ACC112 (cell line): ENCODE results near the gene PDE4B.

Experiments
- H2AFZ ChIP-seq: fragments of 200-600 bp; sonication (generic); one replicate; pipeline ENCODE4 v1.6.0; 2017; ENCODE audit warnings: antibody characterized with exemption, low read length; ENCODE audit not compliant: unreplicated experiment
- H3K27ac ChIP-seq: fragments of 200-600 bp; sonication (generic); 2 replicates; pipeline ENCODE4 v1.5.1; 2014; ENCODE audit warnings: low read depth, mild to moderate bottlenecking, antibody characterized with exemption, low read length, moderate library complexity
- H3K27me3 ChIP-seq: fragments of 200-600 bp; sonication (generic); 2 replicates; pipeline ENCODE4 v1.6.1; 2014; ENCODE audit warnings: mild to moderate bottlenecking, antibody characterized with exemption, low read length, moderate library complexity, mixed read lengths; ENCODE audit not compliant: insufficient read depth
- H3K36me3 ChIP-seq: fragments of 200-600 bp; sonication (generic); 2 replicates; pipeline ENCODE4 v1.6.1; 2016; ENCODE audit warnings: mild to moderate bottlenecking, antibody characterized with exemption, low read length, moderate library complexity, mixed read lengths; ENCODE audit not compliant: insufficient read depth
- H3K4me1 ChIP-seq: fragments of 200-600 bp; sonication (generic); one replicate; pipeline ENCODE4 v1.6.1; 2016; ENCODE audit warnings: low read length, mixed read lengths; ENCODE audit not compliant: insufficient read depth, unreplicated experiment, control insufficient read depth
- H3K4me3 ChIP-seq: fragments of 200-600 bp; sonication (generic); 2 replicates; pipeline ENCODE4 v1.5.1; 2014; ENCODE audit warnings: mild to moderate bottlenecking, low read depth, low read length
- H3K79me2 ChIP-seq: fragments of 200-600 bp; sonication (generic); one replicate; pipeline ENCODE4 v1.6.0; 2016; ENCODE audit warnings: low read length; ENCODE audit not compliant: control insufficient read depth, unreplicated experiment, insufficient read depth

The PDE4B gene

GRCh38 chr1:66175581-66175980 lies 382.9 kb downstream of the PDE4B start:
- H3K27ac ChIP-seq: no peak overlapping the region
- H3K27me3 ChIP-seq: no peaks in the 10 kb centered on the region
- H3K4me1 ChIP-seq: no peaks in the 10 kb centered on the region
- H3K4me3 ChIP-seq: no peak overlapping the region
- no peaks in the 10 kb centered on the region for H3K79me2 ChIP-seq
- H3K36me3 ChIP-seq: no peaks in the 10 kb centered on the region
- no peak overlapping the region for H2AFZ ChIP-seq

DNA sequence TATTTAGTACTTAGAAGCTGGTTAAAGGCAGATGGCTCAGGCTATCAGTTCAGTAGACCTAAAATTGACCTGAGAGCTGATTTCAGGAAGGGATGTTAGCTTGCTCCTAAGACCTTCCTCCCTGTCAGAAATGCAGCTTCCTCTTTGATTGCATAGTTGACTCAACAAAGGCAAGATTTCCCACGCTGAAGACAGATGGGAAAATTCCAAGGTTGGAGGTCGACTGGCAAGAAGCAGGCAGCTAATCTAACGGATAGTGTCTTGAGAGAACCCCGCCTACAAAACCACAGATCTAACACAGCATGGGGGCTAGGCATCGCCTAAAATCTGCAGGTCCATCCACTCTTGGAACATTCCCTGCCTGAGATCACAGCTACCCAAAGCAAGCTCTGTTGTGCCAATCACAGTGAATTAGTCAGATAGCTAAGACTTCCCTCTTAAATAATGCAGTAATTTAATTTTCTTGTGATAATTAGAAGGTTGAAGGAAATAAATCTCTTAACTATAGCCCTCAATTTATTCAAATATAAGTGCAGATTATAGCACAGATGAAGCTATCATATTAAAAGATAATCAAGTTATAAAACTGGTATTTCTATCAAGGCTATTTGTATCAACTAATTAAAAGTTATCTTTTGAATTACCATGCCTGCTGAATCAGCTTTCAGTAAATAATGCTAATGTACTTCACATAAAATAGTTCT lies 383.5 kb downstream of the PDE4B start:
- H2AFZ ChIP-seq: no peak overlapping the region
- H3K27ac ChIP-seq: no peak overlapping the region
- no peaks in the 10 kb centered on the region for H3K4me1 ChIP-seq
- H3K79me2 ChIP-seq: no peaks in the 10 kb centered on the region
- no peak overlapping the region for H3K4me3 ChIP-seq
- no peaks in the 10 kb centered on the region for H3K27me3 ChIP-seq
- H3K36me3 ChIP-seq: no peaks in the 10 kb centered on the region

DNA sequence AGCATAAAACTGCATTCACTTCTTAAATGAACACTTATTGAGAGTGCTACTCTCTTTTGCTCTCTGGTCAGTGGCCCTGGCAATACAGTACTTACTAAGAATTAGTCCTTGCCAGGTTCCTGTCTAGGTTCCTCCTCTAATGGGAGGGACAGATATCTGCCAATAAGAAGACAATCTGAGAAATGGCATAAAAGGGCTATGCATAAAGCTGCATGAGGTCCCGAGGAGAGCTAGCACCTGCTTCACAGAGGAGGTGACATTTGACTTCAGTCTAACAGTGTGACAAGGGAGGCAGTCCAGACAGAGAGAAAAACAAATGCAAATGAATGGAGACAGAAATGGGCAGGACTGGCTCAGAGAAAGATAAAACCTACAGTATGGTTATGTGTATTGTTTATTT lies 384.1 kb downstream of the PDE4B start:
- no peaks in the 10 kb centered on the region for H3K27me3 ChIP-seq
- H3K27ac ChIP-seq: no peak overlapping the region
- no peaks in the 10 kb centered on the region for H3K4me1 ChIP-seq
- no peaks in the 10 kb centered on the region for H3K79me2 ChIP-seq
- no peak overlapping the region for H2AFZ ChIP-seq
- H3K4me3 ChIP-seq: no peak overlapping the region
- no peaks in the 10 kb centered on the region for H3K36me3 ChIP-seq

- Histone ChIP-seq H3K27ac (no peak overlapping the region), H3K4me1 (peaks cover 5% of the 10 kb centered on the region), H3K27me3 (no peaks in the 10 kb centered on the region), H3K36me3 (no peaks in the 10 kb centered on the region), H3K4me3 (no peak overlapping the region), H3K79me2 (no peaks in the 10 kb centered on the region), H2AFZ (no peak overlapping the region)
Measured at GRCh38 chr1:66177510-66177909, 384.8 kb downstream of the PDE4B start.

DNA sequence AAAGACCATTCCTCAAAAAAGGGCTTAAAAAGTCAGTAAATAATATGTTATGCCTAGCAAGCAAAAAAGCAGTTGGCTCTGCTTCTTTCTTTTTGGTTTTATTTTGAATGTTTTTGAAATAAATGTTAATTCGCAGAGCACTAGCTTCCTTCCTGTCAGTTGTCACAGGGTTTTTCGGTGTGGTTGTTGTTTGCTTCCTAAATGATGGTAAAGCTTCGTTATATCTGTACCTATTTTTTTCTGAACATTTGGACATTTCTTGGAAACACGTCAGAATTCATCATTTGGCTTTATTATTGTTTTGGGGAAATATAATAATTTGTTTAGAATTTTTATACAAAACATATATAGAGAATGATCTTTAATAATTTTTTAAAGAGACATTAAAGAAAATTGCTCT lies 389.3 kb downstream of the PDE4B start:
- Histone ChIP-seq H3K79me2 (no peaks in the 10 kb centered on the region), H3K36me3 (no peaks in the 10 kb centered on the region), H2AFZ (no peak overlapping the region), H3K4me3 (no peak overlapping the region), H3K4me1 (peaks cover 18% of the 10 kb centered on the region), H3K27me3 (no peaks in the 10 kb centered on the region), H3K27ac (0 out of 2 replicates have a peak overlapping the region, but pooled peaks have one; percentile 72)

- Histone ChIP-seq H3K79me2 (no peaks in the 10 kb centered on the region), H3K36me3 (no peaks in the 10 kb centered on the region), H3K4me3 (peak overlapping the region; percentile 17; the same call in 1 of the 2 replicates), H3K27ac (peak overlapping the region; percentile 72), H3K27me3 (no peaks in the 10 kb centered on the region), H2AFZ (no peak overlapping the region), H3K4me1 (peaks cover 18% of the 10 kb centered on the region)
Measured at GRCh38 chr1:66182551-66183178, 390.0 kb downstream of the PDE4B start.

- Histone ChIP-seq H3K36me3 (no peaks in the 10 kb centered on the region), H3K27me3 (no peaks in the 10 kb centered on the region), H3K79me2 (no peaks in the 10 kb centered on the region), H3K4me3 (peak overlapping the region; percentile 17; the same call in 1 of the 2 replicates), H2AFZ (no peak overlapping the region), H3K27ac (peak overlapping the region; percentile 72), H3K4me1 (peaks cover 18% of the 10 kb centered on the region)
Measured at GRCh38 chr1:66183400-66183799, 390.7 kb downstream of the PDE4B start.

DNA sequence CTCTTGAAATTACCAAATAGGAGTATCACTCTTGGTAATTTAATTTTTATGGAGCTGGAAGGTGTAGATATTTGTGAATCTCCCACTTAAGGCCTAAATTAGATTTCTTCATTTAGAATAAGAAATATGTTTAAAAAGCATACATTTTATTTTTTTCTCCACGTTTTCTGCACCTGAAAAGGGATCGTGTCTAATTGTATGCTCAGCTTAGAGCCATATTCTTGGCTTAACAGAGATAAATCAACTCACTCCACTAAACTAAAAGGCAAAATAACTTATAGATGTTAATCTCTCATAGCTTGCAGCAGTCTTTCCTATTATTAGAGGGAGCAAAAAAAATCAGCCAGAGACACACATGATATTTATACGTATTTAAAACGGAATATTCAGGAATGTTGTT lies 404.4 kb downstream of the PDE4B start:
- Histone ChIP-seq H3K79me2 (no peaks in the 10 kb centered on the region), H3K4me3 (no peak overlapping the region), H3K4me1 (no peaks in the 10 kb centered on the region), H3K27ac (no peak overlapping the region), H2AFZ (no peak overlapping the region), H3K27me3 (no peaks in the 10 kb centered on the region; the same call in 1 of the 2 replicates), H3K36me3 (no peaks in the 10 kb centered on the region)

DNA sequence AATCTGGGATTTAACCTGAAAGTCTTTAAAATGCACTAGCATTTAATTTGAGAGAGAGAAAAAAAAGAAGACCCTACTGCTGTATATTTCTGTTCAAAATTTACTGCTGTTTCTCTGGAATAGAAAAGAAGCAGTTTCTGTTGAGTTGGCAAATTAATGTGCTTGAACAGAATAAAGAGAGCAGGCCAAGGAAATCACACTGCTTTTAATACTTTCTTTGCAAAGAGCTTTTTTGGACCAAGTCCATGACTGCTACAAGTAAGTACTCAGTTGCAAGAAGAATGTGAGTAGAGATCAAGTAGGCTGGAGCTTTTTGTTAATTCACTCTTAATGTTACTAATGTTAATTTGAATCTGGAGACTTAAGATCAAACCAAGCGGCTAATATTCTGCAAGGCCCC lies 405.1 kb downstream of the PDE4B start:
- H3K27ac ChIP-seq: no peak overlapping the region
- H3K79me2 ChIP-seq: no peaks in the 10 kb centered on the region
- H3K27me3 ChIP-seq: no peaks in the 10 kb centered on the region; the same call in 1 of the 2 replicates
- H2AFZ ChIP-seq: no peak overlapping the region
- no peak overlapping the region for H3K4me3 ChIP-seq
- H3K4me1 ChIP-seq: no peaks in the 10 kb centered on the region
- no peaks in the 10 kb centered on the region for H3K36me3 ChIP-seq

DNA sequence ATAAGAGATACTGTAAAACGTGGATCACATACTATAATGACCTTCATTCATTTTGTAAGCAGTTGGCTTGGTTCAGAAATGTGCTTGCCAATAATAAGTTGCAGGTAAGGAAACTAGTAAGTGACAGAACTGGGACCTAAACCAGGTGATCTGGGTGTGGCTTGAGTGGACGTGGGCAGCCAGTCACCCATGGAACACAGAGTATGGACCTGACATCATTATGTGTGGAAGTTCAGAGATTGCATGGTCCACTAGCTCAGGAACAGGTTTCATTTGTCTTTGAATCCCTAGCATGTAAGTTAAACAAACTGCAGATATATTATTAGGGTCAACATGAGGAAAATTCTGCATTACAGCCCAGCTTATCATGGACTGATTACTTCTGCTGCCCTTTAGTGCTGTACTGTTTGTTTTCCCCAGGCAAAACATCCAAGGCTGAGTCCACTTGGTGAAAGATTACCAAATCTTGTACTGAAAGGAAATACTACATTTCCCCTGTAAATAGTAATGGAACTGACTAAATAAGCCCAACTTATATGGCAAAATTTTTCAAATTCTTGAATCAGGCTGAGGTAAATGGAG lies 414.0 kb downstream of the PDE4B start:
- Histone ChIP-seq H2AFZ (no peak overlapping the region), H3K4me3 (no peak overlapping the region), H3K27ac (no peak overlapping the region), H3K27me3 (no peaks in the 10 kb centered on the region), H3K36me3 (no peaks in the 10 kb centered on the region), H3K79me2 (no peaks in the 10 kb centered on the region), H3K4me1 (peaks cover 3% of the 10 kb centered on the region)

GRCh38 chr1:66207484-66207883 lies 414.8 kb downstream of the PDE4B start:
- Histone ChIP-seq H3K79me2 (no peaks in the 10 kb centered on the region), H3K36me3 (no peaks in the 10 kb centered on the region), H3K4me1 (peaks cover 3% of the 10 kb centered on the region), H2AFZ (no peak overlapping the region), H3K27me3 (no peaks in the 10 kb centered on the region), H3K4me3 (no peak overlapping the region), H3K27ac (no peak overlapping the region)
